ENCODE data around the gene ACVR1C.
"Not testable (repeated sequence)": the region's sequence is repeated elsewhere in the genome, so short reads cannot be mapped to it uniquely, and the experiment has no call there.

ACVR1C gene

GRCh38 chr2:157587576-157587975, 41.1 kb downstream of the ACVR1C start:
- DNase-seq (ENCODE audit: extremely low read depth, low read depth) = no peak
- TF ChIP-seq CTCF (IDR thresholded peaks at IDR 0.05; ENCODE audit: low read depth, low read length) = no peak

DNA sequence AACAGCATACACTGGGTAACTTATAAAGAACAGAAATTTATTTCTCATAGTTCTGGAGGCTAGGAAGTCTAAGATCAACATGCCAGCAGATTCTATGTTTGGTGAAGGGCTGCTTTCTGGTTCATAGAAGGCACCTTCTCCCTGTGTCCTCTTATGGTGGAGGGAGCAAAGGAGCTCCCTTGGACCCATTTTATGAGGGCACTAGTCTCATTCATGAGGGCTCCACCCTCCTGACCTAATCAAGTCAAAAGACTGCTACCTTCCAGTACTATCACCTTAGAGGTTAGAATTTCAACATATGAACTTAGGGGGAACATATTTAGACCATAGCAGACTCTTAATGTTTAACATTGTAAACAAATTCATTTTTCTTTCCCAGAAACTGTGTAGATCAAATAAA, 54.5 kb downstream of the ACVR1C start:
- DNase-seq (ENCODE audit: extremely low read depth, low read depth) = no peak
- no peak for TF ChIP-seq CTCF (IDR thresholded peaks at IDR 0.05; ENCODE audit: low read depth, low read length)

DNA sequence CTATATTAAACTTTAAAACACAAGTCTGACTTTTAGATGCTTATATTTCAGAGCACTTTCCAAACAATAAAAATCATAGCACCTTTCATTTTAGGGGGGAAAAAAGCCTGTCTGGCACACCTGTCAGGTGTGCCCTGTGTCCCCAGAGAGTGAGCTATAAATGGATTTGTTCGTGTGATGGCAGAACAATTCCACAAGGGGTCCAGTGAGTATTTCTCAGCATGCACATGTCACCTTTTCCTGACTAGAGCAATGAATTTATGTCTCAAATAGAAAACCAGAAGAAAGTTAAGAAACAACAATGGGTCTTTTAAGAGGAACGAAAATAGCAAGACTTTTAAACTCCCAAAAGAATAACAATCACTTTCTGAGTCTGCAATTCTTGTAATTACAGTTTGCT, 55.9 kb downstream of the ACVR1C start:
- TF ChIP-seq CTCF (IDR thresholded peaks at IDR 0.05; ENCODE audit: low read depth, low read length) = no peak
- DNase-seq (ENCODE audit: extremely low read depth, low read depth) = no peak

DNA sequence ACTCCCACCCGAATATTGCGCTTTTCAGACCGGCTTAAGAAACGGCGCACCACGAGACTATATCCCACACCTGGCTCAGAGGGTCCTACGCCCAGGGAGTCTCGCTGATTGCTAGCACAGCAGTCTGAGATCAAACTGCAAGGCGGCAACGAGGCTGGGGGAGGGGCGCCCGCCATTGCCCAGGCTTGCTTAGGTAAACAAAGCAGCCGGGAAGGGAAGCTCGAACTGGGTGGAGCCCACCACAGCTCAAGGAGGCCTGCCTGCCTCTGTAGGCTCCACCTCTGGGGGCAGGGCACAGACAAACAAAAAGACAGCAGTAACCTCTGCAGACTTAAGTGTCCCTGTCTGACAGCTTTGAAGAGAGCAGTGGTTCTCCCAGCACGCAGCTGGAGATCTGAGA, 62.0 kb downstream of the ACVR1C start:
- not testable (repeated sequence) for DNase-seq (ENCODE audit: extremely low read depth, low read depth)

DNA sequence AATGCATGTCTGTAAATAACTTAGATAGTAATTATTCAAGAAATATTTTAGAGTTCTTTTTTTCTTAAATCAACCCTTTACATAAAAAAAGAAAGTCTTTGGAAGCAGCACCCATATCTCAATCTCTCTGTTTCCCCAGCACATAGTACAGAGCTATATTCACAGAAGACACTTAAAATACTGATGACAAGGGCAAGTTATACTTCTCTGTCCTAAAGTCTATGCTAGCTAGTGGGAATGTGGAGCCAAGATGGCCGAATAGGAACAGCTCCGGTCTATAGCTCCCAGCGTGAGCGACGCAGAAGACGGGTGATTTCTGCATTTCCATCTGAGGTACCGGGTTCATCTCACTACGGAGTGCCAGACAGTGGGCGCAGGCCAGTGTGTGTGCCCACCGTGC, 62.6 kb downstream of the ACVR1C start:
- DNase-seq (ENCODE audit: extremely low read depth, low read depth) = not testable (repeated sequence)

- no peak for TF ChIP-seq CTCF (IDR thresholded peaks at IDR 0.05; ENCODE audit: low read depth, low read length)
- no peak for DNase-seq (ENCODE audit: extremely low read depth, low read depth)
Observed at GRCh38 chr2:157565550-157565949, 63.1 kb downstream of the ACVR1C start.

DNA sequence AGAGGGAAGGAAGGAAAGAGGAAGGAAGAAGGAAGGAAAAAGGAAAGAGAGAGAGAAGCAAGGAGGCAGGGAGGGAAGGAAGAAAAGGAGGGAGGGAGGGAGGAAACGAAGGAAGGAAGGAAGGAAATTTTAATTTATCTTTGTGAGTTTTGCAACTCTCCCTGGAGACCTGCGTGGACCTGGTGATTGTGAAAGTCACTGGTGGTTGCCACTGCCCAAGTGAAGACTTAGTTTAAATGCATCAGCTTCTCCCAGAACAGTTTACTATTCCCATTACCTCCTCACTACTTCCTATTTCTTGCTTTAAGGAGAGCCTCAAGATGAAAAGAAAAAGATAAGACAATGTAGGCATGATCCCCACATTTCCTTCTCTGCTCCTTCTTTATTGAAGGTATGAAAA, 68.8 kb downstream of the ACVR1C start:
- TF ChIP-seq CTCF (IDR thresholded peaks at IDR 0.05; ENCODE audit: low read depth, low read length) = no peak
- no peak for DNase-seq (ENCODE audit: extremely low read depth, low read depth)

GRCh38 chr2:157559461-157559860, 69.2 kb downstream of the ACVR1C start:
- TF ChIP-seq CTCF (IDR thresholded peaks at IDR 0.05; ENCODE audit: low read depth, low read length) = no peak
- no peak for DNase-seq (ENCODE audit: extremely low read depth, low read depth)

- no peak for DNase-seq (ENCODE audit: extremely low read depth, low read depth)
- TF ChIP-seq CTCF (IDR thresholded peaks at IDR 0.05; ENCODE audit: low read depth, low read length) = no peak
Observed at GRCh38 chr2:157559061-157559460, 69.6 kb downstream of the ACVR1C start.
